GM18951 (cell line): Measurements from ENCODE around the gene REV1.
"Not testable (repeated sequence)": the region's sequence is repeated elsewhere in the genome, so short reads cannot be mapped to it uniquely, and the experiment has no call there.

Source experiments
- POLR2A ChIP-seq: IDR thresholded peaks from 4 replicates; pipeline ENCODE4 v1.6.1; 2011; ENCODE audit warnings: mild to moderate bottlenecking; ENCODE audit not compliant: insufficient read length, insufficient read depth; ENCODE audit errors: extremely low read depth
- in situ Hi-C: fragments of 300-500 bp; cut with MboI; formaldehyde crosslinking; loops from one replicate; pipeline ENCODE4 v1.12.0; 2022; ENCODE audit warnings: low sequenced_read_pairs, mixed read lengths, inconsistent platforms; ENCODE audit not compliant: unreplicated experiment

The REV1 gene

GRCh38 chr2:99376254-99376864 lies 113.5 kb downstream of the REV1 start:
- in situ Hi-C loops: no loop called here
- no peak for TF ChIP-seq POLR2A

- in situ Hi-C loops: no loop called here
- TF ChIP-seq POLR2A: no peak
These were observed 115.1 kb downstream of the REV1 start for GRCh38 chr2:99374747-99375146.

- no peak for TF ChIP-seq POLR2A
- in situ Hi-C loops: no loop called here
These were observed 116.7 kb downstream of the REV1 start for GRCh38 chr2:99373144-99373543.

- in situ Hi-C loops: not testable (repeated sequence)
These were observed 121.0 kb downstream of the REV1 start for GRCh38 chr2:99368854-99369253.

GRCh38 chr2:99365661-99366060 lies 124.2 kb downstream of the REV1 start:
- no peak for TF ChIP-seq POLR2A
- in situ Hi-C loops: no loop called here

GRCh38 chr2:99356853-99357252 lies 133.0 kb downstream of the REV1 start:
- in situ Hi-C loops: no loop called here
- no peak for TF ChIP-seq POLR2A

- in situ Hi-C loops: not testable (repeated sequence)
These were observed 135.0 kb downstream of the REV1 start for GRCh38 chr2:99354825-99355224.

GRCh38 chr2:99354070-99354469 lies 135.7 kb downstream of the REV1 start:
- no peak for TF ChIP-seq POLR2A
- in situ Hi-C loops: no loop called here
